ENCODE data around the gene ACTR8.

ACTR8 gene

GRCh38 chr3:53863145-53863544 is 18.8 kb downstream of the ACTR8 start:
- no peak for DNase-seq

GRCh38 chr3:53862241-53862640 is 19.7 kb downstream of the ACTR8 start:
- DNase-seq: no peak

DNA sequence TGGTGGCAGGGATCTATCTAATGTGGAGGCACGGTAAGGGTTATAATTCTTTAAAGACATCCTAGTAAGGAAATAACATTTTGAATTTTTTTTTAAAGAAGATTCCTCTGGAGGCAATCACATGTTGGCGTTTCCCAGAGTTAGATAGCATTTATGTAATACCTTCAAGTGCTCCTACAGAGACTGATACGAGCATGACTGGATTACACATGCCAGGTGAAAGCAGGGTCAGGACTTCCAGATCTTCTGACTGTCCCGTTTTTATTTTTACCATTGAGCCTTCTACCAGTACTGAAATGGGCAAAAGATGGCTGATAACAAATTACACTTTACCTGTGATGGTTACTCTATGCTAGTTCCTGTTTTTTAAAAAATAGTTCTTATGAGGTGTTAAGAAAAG is 21.8 kb downstream of the ACTR8 start:
- no peak for DNase-seq

- no peak for DNase-seq
These were observed 22.8 kb downstream of the ACTR8 start for GRCh38 chr3:53859178-53859577.

DNA sequence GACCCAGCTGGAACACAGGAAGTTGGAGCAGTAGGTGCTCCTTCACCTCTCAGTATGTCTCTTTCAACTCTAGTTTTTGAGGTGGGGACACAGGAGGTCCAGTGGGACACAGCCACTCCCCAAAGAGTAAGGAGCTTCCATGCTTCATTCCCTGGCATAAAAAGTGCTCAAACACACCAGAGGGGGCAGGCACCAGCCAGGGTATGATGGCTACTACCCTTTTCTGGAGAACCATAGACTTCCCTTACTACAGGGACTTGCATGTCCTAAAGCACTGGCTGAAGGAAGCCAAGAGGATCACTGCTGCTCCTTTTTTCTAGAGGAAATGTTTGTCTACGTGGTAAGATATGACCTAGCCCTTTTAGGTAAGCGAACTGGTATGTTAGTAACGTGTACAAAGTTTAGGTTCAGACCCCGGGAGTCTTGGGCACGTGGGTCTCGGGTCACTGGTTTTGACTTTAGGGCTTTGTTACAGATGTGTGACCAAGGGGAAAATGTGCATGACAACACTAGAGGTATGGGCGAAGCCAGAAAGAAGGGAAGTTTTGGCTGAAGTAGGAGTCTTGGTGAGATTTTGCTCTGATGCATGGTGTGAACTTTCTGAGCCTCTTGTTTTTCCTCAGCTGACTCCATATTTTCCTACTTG is 23.7 kb downstream of the ACTR8 start:
- no peak for DNase-seq

DNA sequence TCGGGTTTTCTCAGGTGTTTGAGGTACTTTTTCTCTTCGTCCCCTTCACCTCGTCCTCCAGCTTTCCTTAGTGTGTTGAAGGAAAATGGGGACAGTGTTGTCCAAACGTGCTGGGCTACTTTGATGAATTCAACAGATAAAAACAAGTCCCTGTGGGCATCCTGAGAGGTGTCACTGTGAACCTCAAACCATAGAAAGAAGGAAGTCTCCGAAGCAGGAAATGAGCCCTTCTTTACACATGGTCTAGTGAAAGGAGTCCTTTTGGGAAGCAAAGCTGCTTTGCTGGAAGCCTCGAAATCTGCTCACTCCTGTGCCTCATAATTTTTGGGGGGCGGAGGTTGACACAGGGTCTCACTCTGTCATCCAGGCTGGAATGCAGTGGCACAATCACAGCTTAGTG is 25.0 kb downstream of the ACTR8 start:
- no peak for DNase-seq

DNA sequence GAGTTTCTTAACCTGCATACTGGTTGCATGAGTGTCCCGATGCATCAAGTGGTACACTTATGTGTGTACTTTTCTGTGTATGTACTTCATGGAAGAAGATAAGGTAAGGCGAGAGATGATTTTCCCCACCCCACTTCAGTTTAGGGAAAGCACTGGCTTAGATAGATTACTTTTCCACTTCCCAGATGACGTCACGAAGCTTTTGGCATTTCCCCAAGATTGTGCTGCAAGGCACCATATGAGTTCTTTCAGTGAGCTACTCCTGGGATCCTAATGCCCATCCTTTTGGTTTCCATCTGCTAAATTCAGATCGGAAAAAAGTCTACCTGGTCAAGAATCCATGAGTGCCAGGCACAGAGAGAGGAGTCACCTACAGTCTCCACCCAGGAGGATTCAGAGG is 31.1 kb downstream of the ACTR8 start:
- DNase-seq: peak; percentile 40

- DNase-seq: no peak
These were observed 32.0 kb downstream of the ACTR8 start for GRCh38 chr3:53849916-53850315.

DNA sequence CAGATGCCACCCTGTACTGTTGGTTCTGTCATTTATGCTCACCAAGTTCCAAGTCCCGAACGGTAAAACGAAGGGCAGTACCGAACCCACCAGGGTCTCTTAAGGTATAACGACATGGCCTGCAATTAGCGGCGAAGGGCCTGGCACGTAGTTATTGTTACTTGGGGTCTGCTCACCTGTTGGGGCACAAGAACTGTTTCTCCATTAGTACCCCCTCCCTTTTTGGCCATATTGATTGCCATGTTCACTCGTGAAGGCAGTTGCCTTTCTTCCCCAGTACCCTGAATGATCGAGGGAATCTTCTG is 35.1 kb downstream of the ACTR8 start:
- DNase-seq: no peak

GRCh38 chr3:53846134-53846850 is 35.7 kb downstream of the ACTR8 start, which contains the start of the genes CHDH and IL17RB:
TSS of gene CHDH (minus strand) at chr3:53846419. CDS start at chr3:53824008, 22,411 bp downstream.
TSS of gene IL17RB (plus strand) at chr3:53846568. CDS start at chr3:53846589, 21 bp downstream.
- peak; percentile 18 for DNase-seq

- DNase-seq: no peak
These were observed 36.1 kb downstream of the ACTR8 start for GRCh38 chr3:53845881-53846133.

- DNase-seq: peak; percentile 28
These were observed 36.7 kb downstream of the ACTR8 start for GRCh38 chr3:53845103-53845880.

DNA sequence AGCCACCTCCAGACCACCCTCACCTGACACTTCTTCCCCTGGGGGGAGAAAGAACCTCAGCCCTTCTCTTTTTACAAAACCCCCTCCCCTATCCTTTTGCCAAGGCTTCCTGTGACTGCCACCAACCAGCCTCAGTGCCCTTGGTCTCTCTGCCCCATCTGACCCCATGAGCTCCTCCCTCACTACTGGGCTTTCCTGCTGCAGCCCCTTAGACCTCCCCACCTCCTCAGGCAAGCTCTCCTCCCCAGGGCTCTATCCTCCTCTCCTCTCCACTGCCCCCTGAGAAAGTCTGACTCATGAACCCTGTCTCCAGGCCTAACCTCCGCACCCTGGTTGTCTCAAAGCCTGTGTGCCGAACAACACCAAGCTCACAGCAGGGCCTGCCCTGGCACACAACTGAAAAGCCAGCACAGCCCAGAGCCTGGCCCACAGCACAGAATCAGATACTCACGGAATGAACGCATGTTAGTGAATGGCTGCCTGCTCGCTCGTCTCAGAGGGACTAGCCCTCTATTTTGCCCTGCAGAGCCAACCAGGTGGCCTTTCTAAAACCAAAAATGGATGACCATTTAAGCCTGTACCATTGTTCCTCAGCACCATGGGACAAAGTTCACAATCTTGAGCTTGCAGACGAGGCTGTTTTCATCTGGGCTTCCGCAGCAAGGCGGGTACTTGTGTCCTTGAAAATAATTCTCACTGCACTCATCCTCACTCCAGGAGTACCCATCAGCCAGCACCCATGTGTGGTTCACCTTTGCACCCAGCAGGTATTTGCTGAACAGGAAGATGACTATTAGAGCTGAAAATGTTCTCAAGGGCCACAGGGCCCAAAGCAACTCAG is 37.5 kb downstream of the ACTR8 start:
- DNase-seq: no peak

GRCh38 chr3:53843195-53844177 is 38.5 kb downstream of the ACTR8 start:
- no peak for DNase-seq

- no peak for DNase-seq
These were observed 39.3 kb downstream of the ACTR8 start for GRCh38 chr3:53842436-53843194.

- DNase-seq: no peak
These were observed 40.7 kb downstream of the ACTR8 start for GRCh38 chr3:53841296-53841695.

GRCh38 chr3:53837331-53837730 is 44.6 kb downstream of the ACTR8 start:
- no peak for DNase-seq

GRCh38 chr3:53836084-53836872 is 45.7 kb downstream of the ACTR8 start:
- DNase-seq: no peak

DNA sequence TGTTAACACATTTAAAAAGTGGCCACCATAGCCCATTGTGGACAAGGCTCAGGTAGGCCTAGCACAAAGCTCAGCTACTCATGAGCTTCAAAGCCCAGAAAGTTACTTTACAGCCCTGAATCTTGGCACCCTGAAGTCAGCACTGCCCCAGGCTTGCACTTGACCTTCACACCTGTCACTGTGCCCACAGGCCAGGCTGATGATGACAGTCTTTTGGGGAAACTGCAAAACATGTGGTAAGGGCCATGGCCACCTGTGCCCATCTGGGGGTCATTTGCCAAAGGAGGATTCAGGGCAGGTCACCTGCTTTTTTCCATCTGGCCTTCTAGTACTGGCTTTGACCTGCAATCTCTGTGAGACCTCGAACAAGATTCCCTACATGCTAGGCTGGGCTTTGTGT is 46.7 kb downstream of the ACTR8 start:
- DNase-seq: no peak

DNA sequence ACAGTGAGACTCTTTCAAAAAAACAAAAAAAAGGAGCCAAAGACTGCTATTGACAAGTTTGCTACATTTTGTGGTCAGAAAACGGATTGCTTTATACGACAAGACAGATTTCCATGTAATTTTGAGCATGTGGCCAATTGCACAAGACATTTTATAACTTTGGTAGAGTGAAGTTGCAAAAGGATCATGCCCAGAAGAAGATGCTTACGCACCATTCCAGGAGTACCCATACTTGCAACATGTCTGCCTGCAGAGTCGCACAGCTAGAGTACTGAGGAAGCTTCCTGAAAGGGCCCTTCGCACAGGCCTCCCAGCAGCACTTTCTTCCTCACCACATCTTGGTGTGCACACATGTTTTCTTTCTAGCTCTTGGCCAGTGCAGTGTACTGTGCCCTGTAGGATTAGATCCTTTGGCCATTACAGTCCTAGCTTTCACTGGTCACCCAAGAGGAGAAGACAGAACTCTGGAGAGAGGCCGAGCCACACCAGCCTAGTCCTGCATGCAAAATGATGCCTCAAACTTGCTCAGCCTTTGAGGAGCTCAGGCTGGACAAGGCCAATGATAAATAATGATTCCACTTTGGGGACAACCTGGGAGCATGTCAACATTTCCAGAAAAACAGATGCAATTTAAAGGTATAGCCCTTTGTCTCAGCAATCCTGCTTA is 47.4 kb downstream of the ACTR8 start:
- no peak for DNase-seq
